ENCODE data around the gene TIA1.
"Not testable (repeated sequence)": the region's sequence is repeated elsewhere in the genome, so short reads cannot be mapped to it uniquely, and the experiment has no call there.

The TIA1 gene

DNA sequence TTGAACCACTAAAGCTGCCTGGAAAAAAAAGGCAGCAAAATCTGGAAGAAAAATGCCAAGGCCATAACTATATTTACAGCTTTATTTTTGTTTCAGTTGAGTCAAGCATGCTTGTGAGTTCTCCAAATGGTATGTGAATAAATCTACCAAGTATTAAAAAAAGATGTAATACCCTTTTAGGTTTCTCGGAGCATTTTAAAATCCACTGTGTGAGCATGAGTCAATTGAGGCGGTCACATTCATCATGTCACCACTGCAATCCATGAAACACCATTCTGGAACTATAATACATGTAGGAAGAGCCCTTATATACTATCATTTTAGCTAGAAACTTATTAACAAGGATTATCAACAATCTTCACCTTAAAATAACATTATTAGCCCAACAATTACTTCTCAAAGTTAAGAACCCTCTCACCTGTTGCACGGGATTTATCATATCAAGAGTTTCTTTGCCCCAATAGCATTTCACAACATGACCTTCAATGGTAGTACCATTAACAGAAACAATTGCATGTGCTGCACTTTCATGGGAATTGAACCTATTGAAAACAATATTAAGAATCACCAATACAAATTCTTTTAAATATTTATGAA lies 33.4 kb downstream of the TIA1 start:
- DNase-seq: no peak

DNA sequence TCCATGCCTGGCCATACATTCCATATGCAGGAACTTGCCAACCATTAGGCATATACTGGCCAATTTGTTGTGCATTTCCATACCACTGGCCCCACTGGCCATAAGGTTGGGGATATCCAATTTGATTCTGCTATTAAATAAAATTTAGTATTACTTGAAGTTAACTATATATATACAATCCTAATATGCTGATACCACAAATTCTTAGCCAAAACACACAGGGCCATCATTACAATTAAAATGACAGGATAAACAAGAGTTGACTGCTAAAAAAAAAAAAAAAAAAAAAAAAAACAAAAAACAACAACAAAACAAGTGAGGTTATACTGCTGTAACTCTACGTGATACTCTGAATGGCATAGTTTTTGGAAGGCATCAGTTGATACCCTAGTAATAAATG lies 34.1 kb downstream of the TIA1 start:
- DNase-seq: no peak

DNA sequence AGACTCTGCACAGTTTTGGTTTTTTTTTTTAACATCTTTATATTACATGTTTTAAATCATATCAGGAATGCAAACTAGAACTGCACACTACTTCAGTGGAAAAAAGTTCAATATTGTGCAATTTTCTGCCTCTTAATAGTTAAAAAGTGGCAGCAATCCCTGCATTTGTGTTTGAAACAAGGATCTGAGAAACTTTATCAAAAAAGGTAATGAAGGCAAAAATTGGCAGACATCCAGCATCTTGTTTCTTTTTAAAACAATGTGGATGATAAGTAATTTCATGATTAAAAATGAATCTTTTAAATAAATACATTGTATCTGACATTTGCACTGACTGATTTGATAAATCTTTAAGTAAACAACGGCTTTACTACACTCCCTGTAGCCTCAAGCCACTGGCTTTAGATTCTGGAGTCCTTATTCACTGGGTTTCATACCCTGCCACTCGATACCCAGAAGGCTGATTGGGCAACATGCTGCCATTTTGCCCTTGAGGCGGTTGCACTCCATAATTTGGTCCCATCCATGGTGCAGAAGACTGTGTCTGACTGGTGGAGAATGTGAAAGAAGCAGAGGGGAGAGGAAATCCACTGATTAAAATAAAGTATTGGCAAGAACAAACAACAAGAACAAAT lies 36.0 kb downstream of the TIA1 start:
- no peak for DNase-seq

DNA sequence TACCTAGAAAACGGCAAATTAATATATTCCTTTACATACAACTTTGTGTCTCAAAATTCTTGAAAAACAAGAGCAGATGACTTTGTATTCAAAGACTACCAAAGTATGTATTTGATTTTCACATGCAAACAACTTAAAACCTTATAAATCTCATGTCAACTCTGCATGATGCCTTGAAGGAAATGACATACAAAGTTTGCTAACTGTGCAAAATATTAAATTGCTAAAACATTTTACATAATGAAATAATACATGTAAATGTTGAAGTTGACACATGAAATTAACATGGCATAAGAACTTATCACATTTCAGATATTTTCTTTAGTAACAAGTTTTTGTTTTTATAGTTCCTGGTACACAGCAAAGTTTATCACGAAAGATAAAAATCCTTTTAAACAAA lies 36.8 kb downstream of the TIA1 start:
- DNase-seq: no peak

DNA sequence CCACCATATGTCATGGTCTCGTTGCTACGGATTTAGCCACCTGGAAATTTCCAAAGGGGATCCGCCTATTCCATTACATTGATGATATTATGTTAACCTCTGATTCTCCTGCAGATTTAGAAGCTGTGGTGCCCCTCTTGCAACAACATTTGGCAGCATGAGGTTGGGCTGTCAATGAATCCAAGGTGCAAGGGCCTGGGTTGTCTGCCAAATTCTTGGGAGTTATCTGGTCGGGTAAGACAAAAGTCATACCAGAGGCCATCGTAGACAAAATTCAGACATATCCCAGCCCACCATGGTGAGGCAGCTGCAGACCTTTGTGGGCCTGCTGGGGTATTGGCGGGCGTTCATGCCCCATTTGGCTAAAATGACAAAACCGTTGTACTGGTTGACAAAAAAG lies 44.0 kb downstream of the TIA1 start:
- DNase-seq: no peak

DNA sequence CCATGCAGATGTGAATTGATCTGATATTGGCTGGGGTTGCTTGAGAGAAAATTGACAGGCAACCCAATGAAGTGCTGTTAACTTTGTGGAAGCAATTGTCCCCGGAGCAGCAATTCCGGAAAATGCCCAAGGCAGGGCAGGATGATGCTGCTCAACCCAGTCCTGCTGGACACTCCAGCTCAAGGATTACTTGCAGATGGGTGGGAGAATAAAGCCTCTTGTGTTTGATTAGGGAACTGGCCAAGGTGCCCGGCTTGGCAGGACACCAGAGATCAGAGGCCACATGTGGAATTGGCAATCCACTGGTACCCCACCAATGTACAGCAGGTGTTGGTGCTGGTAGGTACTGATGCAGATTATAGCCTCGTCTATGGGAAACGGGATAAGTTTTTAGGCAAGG lies 45.3 kb downstream of the TIA1 start:
- no peak for DNase-seq

DNA sequence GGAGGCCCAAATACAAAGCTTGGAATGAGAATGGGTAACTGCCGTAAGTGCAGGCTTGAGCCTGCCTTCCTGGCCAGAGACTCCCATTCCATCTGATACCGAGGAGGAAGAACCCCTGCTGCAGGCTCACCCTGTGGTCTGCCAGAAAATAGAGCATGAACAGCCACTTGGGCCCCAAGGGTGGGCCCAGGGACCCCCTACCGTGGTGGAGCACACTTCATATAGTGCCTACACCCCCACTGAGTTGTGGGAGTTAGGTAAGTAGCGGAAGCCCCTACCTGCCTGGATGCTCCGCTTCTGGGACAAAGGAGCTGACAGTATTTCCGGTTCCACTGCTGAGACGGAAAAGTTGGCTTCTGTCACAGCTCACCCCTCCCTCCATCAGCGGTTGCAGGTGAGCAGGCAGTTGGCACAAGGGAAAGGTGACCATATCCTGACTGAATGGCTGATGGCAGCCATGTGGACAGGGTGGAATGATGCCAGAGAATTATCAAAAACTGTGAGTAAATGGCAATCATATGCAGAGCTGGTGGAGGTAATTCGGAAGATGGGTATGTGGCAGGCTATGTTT lies 46.1 kb downstream of the TIA1 start:
- DNase-seq: no peak

DNA sequence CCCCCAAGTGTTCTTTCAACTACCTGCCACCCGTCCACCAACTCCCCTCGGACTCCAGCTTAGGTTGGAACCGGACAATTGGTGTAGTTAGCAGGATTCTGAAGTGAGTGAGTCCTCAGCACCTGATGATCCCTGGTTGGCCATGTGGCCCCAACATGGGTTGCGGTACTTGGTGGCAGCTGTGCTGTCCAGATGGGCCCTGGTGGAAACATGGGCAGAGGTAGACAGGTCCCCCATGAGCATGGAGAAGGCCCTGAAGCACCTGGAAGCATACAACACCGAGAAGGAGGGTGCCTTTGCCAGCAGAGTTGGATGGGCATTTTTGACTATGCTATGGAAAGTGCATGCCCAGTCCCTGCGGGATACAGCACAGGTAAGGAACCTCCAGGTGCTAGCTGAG lies 46.6 kb downstream of the TIA1 start:
- DNase-seq: no peak

DNA sequence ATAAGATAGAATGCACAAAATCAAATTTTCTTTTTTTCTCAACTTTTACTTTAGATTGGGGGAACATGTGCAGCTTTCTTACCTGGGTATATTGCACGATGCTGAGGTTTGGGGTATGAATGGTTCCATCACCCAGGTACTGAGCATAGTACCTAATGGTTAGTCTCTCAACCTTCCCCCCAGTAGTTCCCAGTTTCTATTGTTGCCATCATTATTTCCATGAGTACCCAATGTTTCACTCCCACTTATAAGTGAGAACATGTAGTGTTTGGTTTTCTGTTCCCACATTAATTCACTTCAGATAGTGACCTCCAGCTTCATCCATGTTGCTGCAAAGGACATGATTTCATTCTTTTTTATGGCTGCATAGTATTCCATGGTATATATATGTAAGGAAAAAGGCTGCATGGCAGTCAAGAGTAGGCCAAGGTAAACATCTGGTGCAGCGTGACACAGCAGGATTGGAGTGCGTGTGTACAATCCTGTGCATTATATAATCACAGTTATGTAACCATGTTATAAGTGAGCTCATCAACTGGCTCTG lies 47.1 kb downstream of the TIA1 start:
- DNase-seq: no peak

DNA sequence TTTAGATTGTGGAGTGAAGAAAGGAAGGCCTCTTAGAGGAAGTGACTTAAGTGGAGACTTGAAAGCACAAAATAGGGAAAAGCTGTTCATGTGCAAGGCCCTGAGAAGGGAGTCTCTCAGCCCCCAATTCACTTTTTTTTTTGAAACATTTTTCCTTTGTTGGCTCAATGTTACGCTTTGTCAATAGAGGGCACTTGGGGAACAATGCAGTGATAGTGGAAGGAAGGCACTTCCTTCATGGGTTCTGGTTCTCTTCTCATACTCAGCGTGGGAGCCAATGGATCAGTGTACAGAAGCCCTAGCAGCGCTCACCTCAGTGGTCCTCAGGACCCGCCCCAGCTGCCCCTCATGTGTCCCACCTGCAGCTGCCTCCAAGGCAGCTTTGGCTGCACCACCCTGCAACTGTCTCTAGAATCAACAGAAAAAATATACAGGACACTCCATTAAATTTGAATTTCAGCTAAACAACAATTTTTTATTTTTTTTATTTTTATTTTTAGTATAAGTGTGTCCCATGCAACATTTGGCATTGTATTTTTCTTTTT lies 49.0 kb downstream of the TIA1 start:
- DNase-seq: no peak

DNA sequence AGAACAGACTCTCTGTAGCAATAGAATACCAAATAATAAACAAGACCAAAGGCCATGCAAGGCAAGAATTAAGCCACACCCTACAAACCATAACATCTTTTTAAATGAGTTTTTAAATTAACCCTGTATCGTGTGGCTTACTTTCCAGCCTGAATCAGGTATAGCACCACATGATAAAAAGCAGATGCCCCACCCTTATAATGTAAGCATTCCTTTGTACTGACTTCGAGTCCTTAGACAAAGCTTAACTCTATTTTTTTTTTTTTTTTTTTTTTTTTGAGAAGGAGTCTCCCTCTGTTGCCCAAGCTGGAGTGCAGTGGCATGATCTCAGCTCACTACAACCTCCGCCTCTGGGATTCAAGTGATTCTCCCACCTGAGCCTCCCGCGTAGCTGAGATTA lies 55.9 kb downstream of the TIA1 start:
- no peak for DNase-seq

DNA sequence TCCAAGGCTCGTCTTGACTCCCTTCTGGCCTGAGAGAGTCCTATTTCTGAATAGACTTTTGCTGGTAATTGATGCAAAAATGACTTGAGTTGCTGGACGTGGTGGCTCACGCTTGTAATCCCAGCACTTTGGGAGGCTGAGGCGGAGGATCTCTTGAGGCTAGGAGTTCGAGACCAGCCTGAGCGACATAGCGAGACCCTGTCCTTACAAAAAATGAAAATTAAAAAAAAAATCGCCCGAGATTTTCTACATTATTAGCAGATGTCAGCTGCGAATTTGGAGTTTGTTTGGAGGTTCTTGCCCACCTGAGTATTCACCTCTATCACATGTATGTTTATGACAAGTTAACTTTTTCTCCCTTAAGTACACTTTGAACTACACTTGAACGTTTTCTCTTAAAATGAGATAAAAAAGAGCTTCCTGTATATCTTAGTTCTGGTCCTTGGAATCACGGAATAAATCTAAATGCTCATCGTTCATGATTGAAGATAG lies 57.1 kb downstream of the TIA1 start:
- no peak for DNase-seq

DNA sequence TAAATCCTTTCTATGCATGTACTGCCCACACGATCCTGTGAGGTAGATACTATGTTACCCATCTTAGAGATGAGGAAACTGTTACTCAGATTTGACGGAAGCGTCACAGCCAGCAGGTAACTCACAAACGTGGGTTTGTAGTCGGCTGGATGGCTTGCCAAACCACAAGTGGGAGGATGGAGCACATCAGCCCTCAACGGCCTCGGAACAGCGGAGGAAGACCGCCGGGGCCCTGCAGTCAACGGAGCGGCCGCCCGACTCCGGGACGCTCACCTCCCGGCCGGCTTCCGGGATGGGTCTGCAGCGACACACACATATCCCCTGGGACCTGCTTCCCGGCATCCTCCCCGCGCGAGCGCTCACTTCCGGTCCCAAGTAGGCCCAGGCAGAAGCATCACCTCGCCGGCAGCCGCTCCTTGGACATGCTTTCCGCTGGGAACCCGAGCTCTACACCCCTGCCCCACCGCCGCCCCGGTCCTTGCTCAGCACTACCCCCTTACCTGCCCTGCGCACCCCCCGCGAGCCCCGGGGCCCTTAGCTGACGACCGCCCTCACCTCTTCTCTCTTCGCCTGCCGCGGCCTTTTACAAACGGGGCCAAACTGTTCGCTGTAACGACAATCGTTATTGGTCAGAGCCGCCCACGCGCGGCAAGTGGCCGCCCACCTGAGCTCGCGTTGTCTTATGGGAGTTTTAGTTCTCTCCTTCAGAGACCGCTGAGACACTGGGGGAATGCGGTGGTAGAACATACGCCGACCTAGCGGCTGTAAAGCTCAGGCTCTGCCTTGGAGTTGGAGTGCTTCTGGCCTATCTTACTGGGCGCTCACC lies 57.8 kb downstream of the TIA1 start, which contains the start of gene C2orf42:
Gene C2orf42 (minus strand): TSS at position 602 of the 826 bp plus-strand sequence. CDS start 9,034 bp downstream, outside the sequence.
- peak; percentile 96 to 98 for DNase-seq

DNA sequence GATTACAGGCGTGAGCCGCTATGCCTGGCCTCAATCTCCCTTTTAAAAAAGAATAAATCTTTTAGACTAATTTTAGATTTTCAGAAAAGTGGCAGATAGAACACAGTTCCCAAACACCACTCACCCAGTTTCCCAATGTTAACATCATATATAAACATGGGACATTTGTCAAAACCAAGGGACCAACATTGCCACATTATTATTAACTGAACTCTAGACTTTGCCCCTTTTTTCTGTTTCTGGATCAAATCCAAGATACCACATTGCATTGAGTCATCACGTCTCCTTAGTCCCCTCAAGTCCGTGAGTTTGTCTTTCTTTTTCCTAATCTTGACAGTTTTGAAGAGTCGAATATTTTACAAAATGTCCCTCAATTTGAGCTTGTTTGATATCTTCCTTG lies 60.0 kb downstream of the TIA1 start:
- no peak for DNase-seq

DNA sequence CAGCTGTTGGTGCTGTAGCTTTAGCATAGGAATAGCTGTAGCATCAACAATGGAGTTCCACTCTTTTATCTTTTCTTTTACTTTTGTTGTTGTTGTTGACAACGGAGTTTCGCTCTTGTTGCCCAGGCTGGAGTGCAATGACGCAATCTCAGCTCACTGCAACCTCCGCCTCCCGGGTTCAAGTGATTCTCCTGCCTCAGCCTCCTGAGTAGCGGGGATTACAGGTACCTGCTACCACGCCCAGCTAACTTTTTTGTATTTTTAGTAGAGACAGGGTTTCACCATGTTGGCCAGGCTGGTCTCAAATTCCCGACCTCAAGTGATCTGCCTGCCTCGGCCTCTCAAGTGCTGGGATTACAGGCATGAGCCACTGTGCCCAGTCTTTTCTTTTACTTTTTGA lies 61.3 kb downstream of the TIA1 start:
- DNase-seq: not testable (repeated sequence)

DNA sequence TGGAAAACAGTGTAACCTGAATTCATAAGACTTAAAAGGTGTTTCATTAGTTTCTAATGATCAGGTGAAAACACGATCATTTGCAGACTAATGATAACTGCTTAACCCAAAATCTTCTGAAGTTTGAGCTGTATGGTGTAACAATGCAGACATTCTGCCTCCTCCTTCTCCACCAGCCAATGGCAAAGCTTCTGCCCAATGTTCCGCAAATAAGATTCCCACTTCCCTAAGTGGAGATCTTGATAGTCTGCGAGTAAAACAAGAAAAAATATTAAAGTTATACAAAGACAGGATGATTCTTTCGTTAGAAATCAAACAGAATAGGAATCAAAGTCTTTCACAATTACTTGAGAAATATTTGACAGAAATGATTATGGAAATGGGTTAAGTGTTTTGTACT lies 65.7 kb downstream of the TIA1 start:
- DNase-seq: no peak

DNA sequence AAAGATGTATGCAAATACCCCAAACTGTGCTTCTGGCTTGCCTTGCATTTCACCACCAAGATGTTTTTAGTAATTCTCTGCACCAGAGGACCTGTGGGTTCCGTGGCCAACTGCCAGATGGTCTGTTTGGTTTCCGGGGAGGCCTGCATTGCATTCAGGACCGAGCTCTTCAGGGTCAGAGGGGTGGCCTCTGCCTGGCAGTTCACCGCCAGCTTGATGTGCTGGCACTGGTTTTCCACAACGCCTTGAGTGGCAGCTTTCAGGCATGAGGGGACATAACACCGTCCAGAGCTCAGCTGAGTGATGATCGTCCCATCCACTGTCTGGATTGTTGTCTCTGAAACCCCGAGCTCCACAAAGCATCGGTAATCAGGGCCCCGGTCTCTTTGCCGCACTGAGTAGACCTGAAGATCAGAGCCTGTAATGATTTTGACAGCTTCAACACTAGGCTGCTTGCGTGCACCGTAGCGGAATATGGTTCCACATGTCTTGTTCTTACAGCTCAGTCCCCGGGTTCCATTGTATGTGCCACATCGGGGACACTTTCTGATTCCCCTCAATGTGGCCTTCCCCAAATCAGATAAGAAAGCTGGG lies 67.0 kb downstream of the TIA1 start:
- DNase-seq: no peak

DNA sequence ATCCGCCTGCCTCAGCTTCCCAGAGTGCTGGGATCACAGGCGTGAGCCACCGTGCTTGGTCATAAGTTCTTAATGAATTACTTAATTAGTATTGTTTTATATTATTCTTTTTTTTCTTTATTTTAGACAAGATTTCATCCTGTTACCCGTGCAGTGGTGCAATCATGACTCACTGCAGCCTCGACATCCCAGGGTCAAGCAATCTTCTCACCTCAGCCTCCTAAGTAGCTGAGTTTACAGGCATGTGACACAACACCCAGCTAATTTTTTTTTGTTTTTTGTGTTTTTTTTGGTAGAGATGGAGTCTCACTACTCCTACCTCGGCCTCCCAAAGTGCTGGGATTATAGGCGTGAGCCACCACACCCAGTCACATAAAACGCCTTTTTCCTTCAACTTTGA lies 74.9 kb downstream of the TIA1 start:
- no peak for DNase-seq

DNA sequence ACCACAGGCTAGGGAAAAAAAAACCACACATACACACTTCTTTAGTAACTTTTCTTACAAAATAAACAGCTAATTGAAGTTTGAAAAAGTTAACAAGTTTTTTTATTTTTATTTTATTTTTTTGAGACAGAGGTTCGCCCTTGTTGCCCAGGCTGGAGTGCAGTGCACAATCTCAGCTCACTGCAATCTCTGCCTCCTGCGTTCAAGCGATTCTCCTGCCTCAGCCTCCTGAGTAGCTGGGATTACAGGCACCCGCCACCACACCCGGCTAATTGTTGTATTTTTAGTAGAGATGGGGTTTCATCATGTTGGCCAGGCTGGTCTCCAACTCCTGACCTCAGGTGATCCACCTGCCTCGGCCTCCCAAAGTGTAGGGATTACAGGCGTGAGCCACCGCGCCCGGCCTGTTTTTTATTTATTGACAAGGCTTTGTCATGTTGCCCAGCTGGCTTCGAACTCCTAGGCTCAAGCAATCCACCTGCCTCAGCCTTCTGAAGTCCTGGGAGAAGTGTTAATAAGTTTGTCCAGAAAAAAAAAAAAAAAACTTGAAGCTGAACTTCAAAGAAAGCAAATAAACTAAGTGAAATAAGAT lies 78.7 kb downstream of the TIA1 start:
- not testable (repeated sequence) for DNase-seq

DNA sequence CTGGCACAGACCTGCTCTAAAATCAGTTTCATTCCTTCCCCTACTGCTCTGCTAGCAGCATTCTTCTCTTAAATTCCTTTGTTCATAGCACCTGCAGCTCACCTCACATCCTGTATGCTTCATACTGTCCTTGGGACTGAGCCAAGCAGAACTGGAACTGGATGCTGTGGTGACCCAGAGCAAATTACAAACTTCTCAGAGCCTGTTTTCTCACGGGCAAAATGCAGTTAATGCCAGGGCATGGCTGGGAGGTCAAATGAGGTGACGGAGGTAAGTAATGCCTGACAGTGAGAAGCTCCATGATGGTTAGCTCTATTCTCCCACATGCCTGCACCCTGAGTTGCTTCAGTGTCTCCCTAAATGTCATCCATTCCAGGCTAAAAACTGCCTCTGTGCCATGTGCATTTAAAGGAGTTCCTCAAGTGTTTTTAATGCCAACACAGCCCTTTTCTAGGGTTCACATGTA lies 87.3 kb downstream of the TIA1 start:
- DNase-seq: no peak

DNA sequence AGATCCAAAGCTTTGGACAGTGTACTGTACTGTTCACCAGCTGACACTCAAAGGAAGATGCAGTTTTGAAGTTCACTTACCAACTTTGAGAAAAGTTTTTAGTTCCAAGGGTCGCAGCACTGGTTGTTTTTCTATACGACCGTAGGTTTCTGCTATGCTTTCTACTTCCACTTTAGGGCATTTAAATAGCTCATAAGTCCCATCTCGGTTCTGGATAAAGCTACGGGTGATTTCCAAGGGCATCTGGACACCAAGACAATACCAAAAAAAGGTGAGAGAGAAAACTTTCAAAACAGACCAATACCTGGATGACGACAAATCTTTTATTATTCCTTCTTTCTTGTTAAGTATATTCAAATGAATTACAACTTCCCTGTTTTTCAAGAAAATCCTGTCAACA lies 87.9 kb downstream of the TIA1 start:
- no peak for DNase-seq
